ENCODE results near the gene KRT81.
"Not testable (repeated sequence)": the region's sequence is repeated elsewhere in the genome, so short reads cannot be mapped to it uniquely, and the experiment has no call there.

The KRT81 gene

GRCh38 chr12:52300796-52301691, 9.7 kb upstream of the KRT81 start:
- DNase-seq (ENCODE audit: low read depth, low spot score) = no peak
- no peak overlapping the region for H3K4me3 ChIP-seq (ENCODE audit: low read depth, low read length)
- in situ Hi-C loops (cut with HindIII; ENCODE audit: low sequenced_read_pairs) = no loop called here
- TF ChIP-seq CTCF (IDR thresholded peaks at IDR 0.05; ENCODE audit: low read depth, low read length) = no peak

GRCh38 chr12:52298677-52299190, 7.4 kb upstream of the KRT81 start:
- no peak for DNase-seq (ENCODE audit: low read depth, low spot score)
- no peak overlapping the region for H3K4me3 ChIP-seq (ENCODE audit: low read depth, low read length)
- in situ Hi-C loops (cut with HindIII; ENCODE audit: low sequenced_read_pairs) = no loop called here
- no peak for TF ChIP-seq CTCF (IDR thresholded peaks at IDR 0.05; ENCODE audit: low read depth, low read length)

GRCh38 chr12:52296572-52297215, 5.4 kb upstream of the KRT81 start:
- no peak overlapping the region for H3K4me3 ChIP-seq (ENCODE audit: low read depth, low read length)

GRCh38 chr12:52295663-52296062, 4.3 kb upstream of the KRT81 start:
- H3K4me3 ChIP-seq (ENCODE audit: low read depth, low read length) = no peak overlapping the region
- DNase-seq (ENCODE audit: low read depth, low spot score) = no peak
- in situ Hi-C loops (cut with HindIII; ENCODE audit: low sequenced_read_pairs) = no loop called here
- no peak for TF ChIP-seq CTCF (IDR thresholded peaks at IDR 0.05; ENCODE audit: low read depth, low read length)

More at GRCh38 chr12:52296572-52297215, 5.4 kb upstream of the KRT81 start:
- no peak for DNase-seq (ENCODE audit: low read depth, low spot score)
- in situ Hi-C loops (cut with HindIII; ENCODE audit: low sequenced_read_pairs) = no loop called here
- TF ChIP-seq CTCF (IDR thresholded peaks at IDR 0.05; ENCODE audit: low read depth, low read length) = no peak

- H3K4me3 ChIP-seq (ENCODE audit: low read depth, low read length) = no peak overlapping the region
- no peak for DNase-seq (ENCODE audit: low read depth, low spot score)
- TF ChIP-seq CTCF (IDR thresholded peaks at IDR 0.05; ENCODE audit: low read depth, low read length) = no peak
- in situ Hi-C loops (cut with HindIII; ENCODE audit: low sequenced_read_pairs) = no loop called here
These were observed 3.5 kb upstream of the KRT81 start for GRCh38 chr12:52294803-52295202.

GRCh38 chr12:52293926-52294325, 2.6 kb upstream of the KRT81 start:
- no peak for DNase-seq (ENCODE audit: low read depth, low spot score)
- H3K4me3 ChIP-seq (ENCODE audit: low read depth, low read length) = no peak overlapping the region
- in situ Hi-C loops (cut with HindIII; ENCODE audit: low sequenced_read_pairs) = no loop called here
- TF ChIP-seq CTCF (IDR thresholded peaks at IDR 0.05; ENCODE audit: low read depth, low read length) = no peak

- H3K4me3 ChIP-seq (ENCODE audit: low read depth, low read length); DNase-seq (ENCODE audit: low read depth, low spot score); in situ Hi-C loops (cut with HindIII; ENCODE audit: low sequenced_read_pairs): not testable (repeated sequence)
These were observed 725 bp downstream of the KRT81 start for GRCh38 chr12:52290483-52291134.

- H3K4me3 ChIP-seq (ENCODE audit: low read depth, low read length); DNase-seq (ENCODE audit: low read depth, low spot score); in situ Hi-C loops (cut with HindIII; ENCODE audit: low sequenced_read_pairs): not testable (repeated sequence)
These were observed 3.2 kb downstream of the KRT81 start for GRCh38 chr12:52287816-52288805.
